Upper lobe of right lung (tissue), 1 donor: ENCODE data around the gene SEL1L2. TPM values are rescaled to one million over a fixed set of nuclear protein-coding genes. Genes with fewer than 3 reads are reported as not detected.
A peak's percentile ranks its signal among the peaks of the same experiment; 100 is the strongest.

Experiments
- ATAC-seq: fragments of 200-7000 bp; cut with Tn5 transposase; one replicate; pipeline ENCODE4 v1.9.1; 2020; ENCODE audit warnings: mild to moderate bottlenecking, moderate library complexity
- DNase-seq: peaks from one replicate; pipeline ENCODE4 v3.0.0-alpha.2; 2020
- H3K27ac ChIP-seq: fragments of 200-600 bp; one replicate; pipeline ENCODE4 v1.8.0; 2022
- H3K27me3 ChIP-seq: fragments of 200-600 bp; one replicate; pipeline ENCODE4 v1.8.0; 2022; ENCODE audit warnings: mild to moderate bottlenecking
- H3K36me3 ChIP-seq: fragments of 200-600 bp; one replicate; pipeline ENCODE4 v1.8.0; 2022
- H3K4me1 ChIP-seq: fragments of 200-600 bp; one replicate; pipeline ENCODE4 v1.8.0; 2022
- H3K4me3 ChIP-seq: fragments of 200-600 bp; one replicate; pipeline ENCODE4 v1.8.0; 2022; ENCODE audit warnings: mild to moderate bottlenecking
- H3K9me3 ChIP-seq: fragments of 200-600 bp; one replicate; pipeline ENCODE4 v1.8.0; 2022
- intact Hi-C: fragments of 100-400 bp; cut with DNase I; formaldehyde crosslinking; loops from one replicate; pipeline ENCODE4 v1.11.0; 2022
- long read RNA-seq: library from polyadenylated mRNA; unstranded; transcript quantifications from one replicate; pipeline ENCODE4 v2.0.0, GENCODE V29; 2021
- total RNA-seq: library from RNA; stranded (reverse); fragmentation: NEBNext Ultra II Directional; extraction: Animal tissue kit (Norgen Biotek cat#: 25700); gene quantifications from one replicate; pipeline ENCODE4 v1.2.1, GENCODE V29; 2021
- TF ChIP-seq, protein P1 (sequence below): fragments of 200-600 bp; IDR thresholded peaks from one replicate; pipeline ENCODE4 v1.8.0; 2022; ENCODE audit warnings: antibody characterized with exemption
- donor health status: DM: no; HTN: yes; CAD: no; lungs with severe emphysema.

Gene SEL1L2, protein sequence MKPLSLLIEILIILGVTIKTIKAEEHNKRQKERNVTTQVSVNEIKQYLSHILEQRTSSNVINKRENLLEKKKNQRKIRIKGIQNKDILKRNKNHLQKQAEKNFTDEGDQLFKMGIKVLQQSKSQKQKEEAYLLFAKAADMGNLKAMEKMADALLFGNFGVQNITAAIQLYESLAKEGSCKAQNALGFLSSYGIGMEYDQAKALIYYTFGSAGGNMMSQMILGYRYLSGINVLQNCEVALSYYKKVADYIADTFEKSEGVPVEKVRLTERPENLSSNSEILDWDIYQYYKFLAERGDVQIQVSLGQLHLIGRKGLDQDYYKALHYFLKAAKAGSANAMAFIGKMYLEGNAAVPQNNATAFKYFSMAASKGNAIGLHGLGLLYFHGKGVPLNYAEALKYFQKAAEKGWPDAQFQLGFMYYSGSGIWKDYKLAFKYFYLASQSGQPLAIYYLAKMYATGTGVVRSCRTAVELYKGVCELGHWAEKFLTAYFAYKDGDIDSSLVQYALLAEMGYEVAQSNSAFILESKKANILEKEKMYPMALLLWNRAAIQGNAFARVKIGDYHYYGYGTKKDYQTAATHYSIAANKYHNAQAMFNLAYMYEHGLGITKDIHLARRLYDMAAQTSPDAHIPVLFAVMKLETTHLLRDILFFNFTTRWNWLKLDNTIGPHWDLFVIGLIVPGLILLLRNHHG
- not detected for total RNA-seq
- long read RNA-seq = 0 reads

DNA sequence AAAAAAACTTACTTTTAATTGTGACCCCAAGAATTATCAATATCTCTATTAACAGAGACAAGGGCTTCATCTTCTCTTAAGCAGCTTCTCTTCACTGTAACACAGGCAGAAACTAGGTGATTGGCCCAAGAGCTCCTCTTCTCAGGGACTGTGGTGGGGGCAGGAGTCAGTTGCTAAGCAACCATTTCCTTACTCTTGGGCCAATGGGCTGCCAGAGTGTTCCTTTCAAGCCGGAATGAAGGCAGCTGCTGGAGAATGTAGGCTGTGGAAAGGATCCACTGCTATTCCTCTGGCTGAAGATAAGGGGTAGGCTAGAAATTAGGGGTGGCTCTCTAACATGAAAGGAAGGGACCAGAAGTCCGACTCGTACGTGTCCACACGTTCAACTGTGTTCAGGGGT is at the start of gene SEL1L2:
Gene SEL1L2, minus strand, starts transcription at position 150 of the 400 bp plus-strand sequence. Its CDS starts 80 bp downstream, at position 70.
- Histone ChIP-seq H3K9me3 (peaks cover 10% of the 10 kb centered on the region), H3K36me3 (no peaks in the 10 kb centered on the region), H3K4me1 (no peaks in the 10 kb centered on the region), H3K27ac (no peak within 1 kb of the TSS), H3K4me3 (no peak within 1 kb of the TSS), H3K27me3 (no peaks in the 10 kb centered on the region)
- TF ChIP-seq, protein P1, sequence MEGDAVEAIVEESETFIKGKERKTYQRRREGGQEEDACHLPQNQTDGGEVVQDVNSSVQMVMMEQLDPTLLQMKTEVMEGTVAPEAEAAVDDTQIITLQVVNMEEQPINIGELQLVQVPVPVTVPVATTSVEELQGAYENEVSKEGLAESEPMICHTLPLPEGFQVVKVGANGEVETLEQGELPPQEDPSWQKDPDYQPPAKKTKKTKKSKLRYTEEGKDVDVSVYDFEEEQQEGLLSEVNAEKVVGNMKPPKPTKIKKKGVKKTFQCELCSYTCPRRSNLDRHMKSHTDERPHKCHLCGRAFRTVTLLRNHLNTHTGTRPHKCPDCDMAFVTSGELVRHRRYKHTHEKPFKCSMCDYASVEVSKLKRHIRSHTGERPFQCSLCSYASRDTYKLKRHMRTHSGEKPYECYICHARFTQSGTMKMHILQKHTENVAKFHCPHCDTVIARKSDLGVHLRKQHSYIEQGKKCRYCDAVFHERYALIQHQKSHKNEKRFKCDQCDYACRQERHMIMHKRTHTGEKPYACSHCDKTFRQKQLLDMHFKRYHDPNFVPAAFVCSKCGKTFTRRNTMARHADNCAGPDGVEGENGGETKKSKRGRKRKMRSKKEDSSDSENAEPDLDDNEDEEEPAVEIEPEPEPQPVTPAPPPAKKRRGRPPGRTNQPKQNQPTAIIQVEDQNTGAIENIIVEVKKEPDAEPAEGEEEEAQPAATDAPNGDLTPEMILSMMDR = no peak
- intact Hi-C loops = no loop called here
- DNase-seq (no peak), ATAC-seq (no peak)

DNA sequence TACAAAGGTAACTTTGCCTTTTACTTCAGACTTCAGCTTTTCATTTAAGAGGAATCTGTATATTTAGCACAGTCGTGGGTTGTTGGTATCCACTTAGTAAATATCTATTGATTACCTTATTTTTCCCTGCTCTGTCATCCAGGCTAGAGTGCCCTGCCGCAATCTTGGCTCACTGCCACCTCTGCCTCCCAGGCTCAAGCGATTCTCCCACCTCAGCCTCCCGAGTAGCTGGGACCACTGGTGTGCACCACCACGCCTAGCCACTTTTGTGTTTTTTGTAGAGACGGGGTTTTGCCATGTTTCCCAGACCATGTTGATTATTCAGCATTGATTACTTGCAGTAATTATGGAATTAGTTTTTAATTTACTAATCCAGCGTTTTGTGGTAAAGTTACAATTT is 46.2 kb upstream of the SEL1L2 start:
- DNase-seq (no peak), ATAC-seq (no peak)
- Histone ChIP-seq H3K4me3 (no peak overlapping the region), H3K9me3 (no peaks in the 10 kb centered on the region), H3K27me3 (no peaks in the 10 kb centered on the region), H3K36me3 (no peaks in the 10 kb centered on the region), H3K4me1 (no peaks in the 10 kb centered on the region), H3K27ac (no peak overlapping the region)
- intact Hi-C loops = no loop called here
- TF ChIP-seq, protein P1 = no peak

DNA sequence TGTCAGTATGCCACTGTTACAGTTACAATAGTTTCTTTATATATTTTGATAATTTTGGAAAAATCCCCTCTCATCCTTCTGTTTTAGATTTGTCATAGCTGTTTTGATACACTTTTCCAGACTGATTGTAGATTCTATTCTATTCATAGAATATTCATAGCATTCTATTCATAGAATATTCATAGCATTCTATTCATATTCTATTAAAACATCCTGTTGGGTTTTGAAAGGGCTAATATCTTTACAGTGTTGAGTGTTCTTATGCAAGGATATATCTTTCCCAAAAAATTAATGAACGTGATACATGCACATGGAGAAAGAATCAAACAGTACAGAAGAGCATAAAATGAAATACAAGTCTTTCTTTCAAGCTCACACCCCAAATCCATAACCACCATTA is 42.9 kb upstream of the SEL1L2 start:
- TF ChIP-seq, protein P1 = no peak
- DNase-seq (no peak), ATAC-seq (no peak)
- Histone ChIP-seq H3K36me3 (no peaks in the 10 kb centered on the region), H3K27me3 (no peaks in the 10 kb centered on the region), H3K9me3 (no peaks in the 10 kb centered on the region), H3K4me1 (no peaks in the 10 kb centered on the region), H3K27ac (no peak overlapping the region), H3K4me3 (no peak overlapping the region)
- intact Hi-C loops = no loop called here

DNA sequence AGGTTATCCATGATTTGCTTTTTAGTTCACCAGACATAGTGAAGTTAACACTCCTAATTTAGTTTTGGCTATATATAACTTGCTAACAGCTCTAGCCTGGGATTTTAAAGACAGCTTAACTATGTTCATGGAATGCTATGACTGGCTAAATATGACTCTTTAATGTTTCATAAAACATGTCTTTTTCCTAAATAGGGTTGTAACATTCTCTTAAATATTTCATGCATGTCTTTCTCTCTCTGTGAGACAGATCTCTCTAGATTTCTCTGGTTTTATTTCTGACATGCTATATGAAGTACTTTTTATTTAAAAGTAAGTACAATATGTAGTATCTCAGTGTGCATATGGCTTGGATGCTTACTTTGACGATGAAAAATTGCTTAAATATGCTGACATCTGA is 40.6 kb upstream of the SEL1L2 start:
- intact Hi-C loops = no loop called here
- DNase-seq (no peak), ATAC-seq (no peak)

DNA sequence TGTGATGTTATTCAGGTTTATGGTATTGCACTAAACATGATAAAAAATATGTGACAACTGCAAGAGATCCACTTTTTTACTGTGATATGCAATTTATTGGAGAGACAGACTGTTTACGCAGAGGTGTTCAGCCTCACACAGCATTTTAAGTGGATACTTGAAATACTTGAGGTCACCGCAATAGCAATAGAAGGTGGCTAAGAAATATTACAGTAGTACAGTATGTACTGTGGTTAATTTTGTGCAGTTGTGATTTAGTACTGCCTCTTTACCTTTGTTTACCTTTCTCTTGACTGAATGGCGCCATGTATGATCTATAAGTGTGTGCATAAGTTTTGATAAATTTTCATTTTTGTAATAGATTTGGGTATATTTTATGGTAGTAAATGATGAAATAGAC is 22.3 kb upstream of the SEL1L2 start:
- intact Hi-C loops = no loop called here
- Histone ChIP-seq H3K4me3 (no peak overlapping the region), H3K4me1 (no peaks in the 10 kb centered on the region), H3K36me3 (no peaks in the 10 kb centered on the region), H3K9me3 (no peaks in the 10 kb centered on the region), H3K27ac (no peak overlapping the region), H3K27me3 (no peaks in the 10 kb centered on the region)
- TF ChIP-seq, protein P1 = no peak
- ATAC-seq (peak; percentile 88), DNase-seq (no peak)

More for the DNA sequence above, 40.6 kb upstream of the SEL1L2 start:
- H3K4me3 ChIP-seq = no peak overlapping the region
- H3K9me3 ChIP-seq = no peaks in the 10 kb centered on the region
- H3K4me1 ChIP-seq = no peaks in the 10 kb centered on the region
- TF ChIP-seq, protein P1 = no peak
- H3K36me3 ChIP-seq = no peaks in the 10 kb centered on the region
- H3K27ac ChIP-seq = no peak overlapping the region
- H3K27me3 ChIP-seq = no peaks in the 10 kb centered on the region
